ENCODE data around the gene ANKRD44.

ANKRD44 gene

DNA sequence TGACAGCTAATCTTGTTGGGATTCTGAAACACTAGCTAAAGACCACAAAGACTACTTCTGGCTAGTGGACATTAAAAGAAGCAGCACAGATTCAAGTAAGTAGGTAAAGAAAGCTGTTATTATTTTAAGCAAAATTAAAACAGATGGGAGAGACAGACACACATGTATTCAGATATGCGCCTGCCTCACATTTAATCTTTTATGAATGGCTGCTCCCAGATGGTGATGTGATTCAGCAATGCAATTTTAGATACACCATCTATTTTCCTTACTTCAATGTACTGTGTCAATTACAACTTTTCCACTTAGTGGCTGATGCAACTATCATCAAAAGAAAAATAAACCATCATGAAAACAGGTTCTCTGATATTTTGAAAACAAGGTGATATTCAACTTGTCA, 251.1 kb downstream of the ANKRD44 start:
- no peak for DNase-seq (ENCODE audit: low read depth)
- H3K27me3 ChIP-seq (replicated peaks; ENCODE audit: control insufficient read depth, insufficient read depth, low read length): no peaks in the 10 kb centered on the region
- no peak overlapping the region for H3K4me3 ChIP-seq (ENCODE audit: low read length)
- H3K36me3 ChIP-seq (ENCODE audit: control insufficient read depth, insufficient read depth, low read length, severe bottlenecking): peaks cover 5% of the 10 kb centered on the region
- H3K4me1 ChIP-seq (ENCODE audit: control insufficient read depth, insufficient read depth, low read length): no peaks in the 10 kb centered on the region
- peaks cover 9% of the 10 kb centered on the region for H3K9me3 ChIP-seq (ENCODE audit: control insufficient read depth, low read length)
- no peak overlapping the region for H3K9ac ChIP-seq (ENCODE audit: low read length)

DNA sequence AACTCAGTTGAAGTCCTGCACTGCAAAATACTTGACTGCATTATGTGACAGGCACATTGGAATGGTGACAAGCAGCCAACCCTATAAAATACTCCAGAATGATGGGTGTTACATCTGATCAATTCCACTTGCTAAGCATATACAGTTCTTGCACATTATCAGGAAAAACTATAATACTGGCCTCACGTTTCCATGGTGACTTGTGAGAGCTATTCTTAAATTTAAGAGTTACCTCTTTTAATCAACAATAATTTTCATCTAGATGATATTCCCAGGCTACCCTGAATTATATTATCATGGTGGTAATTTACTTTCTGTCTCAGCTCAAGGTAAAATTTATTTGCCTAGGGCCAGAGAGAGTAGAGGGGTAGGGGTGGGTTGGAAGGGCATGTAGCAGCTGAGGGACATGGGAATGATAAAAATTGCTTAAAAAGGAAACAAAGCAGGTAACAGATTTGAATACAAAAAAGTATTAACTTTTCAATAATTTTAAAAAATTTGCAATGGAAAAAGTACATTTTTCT, 251.7 kb downstream of the ANKRD44 start:
- Histone ChIP-seq H3K9ac (ENCODE audit: low read length) (no peak overlapping the region), H3K27me3 (replicated peaks; ENCODE audit: control insufficient read depth, insufficient read depth, low read length) (no peaks in the 10 kb centered on the region), H3K36me3 (ENCODE audit: control insufficient read depth, insufficient read depth, low read length, severe bottlenecking) (peaks cover 5% of the 10 kb centered on the region), H3K9me3 (ENCODE audit: control insufficient read depth, low read length) (peaks cover 12% of the 10 kb centered on the region), H3K4me1 (ENCODE audit: control insufficient read depth, insufficient read depth, low read length) (no peaks in the 10 kb centered on the region), H3K4me3 (ENCODE audit: low read length) (no peak overlapping the region)
- DNase-seq (ENCODE audit: low read depth): no peak

DNA sequence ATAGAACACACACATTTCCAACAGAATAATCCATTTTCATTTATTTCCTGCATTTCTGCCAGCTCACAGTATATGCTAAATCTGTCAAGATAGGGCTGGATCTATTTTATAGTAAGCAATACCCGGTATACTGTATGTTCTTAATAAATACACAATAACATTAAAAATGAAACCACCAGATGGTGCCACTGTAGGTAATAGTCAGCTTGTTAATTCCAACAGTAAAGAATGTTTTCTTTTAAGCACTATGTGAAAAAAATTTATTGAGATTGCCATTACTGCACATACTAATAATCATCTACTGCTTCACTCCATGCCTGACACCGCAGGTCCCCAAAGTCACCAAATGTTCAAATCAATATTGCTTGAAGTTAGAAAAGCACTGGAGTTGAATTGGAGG, 252.6 kb downstream of the ANKRD44 start:
- Histone ChIP-seq H3K4me3 (ENCODE audit: low read length) (no peak overlapping the region), H3K36me3 (ENCODE audit: control insufficient read depth, insufficient read depth, low read length, severe bottlenecking) (peaks cover 5% of the 10 kb centered on the region), H3K27me3 (replicated peaks; ENCODE audit: control insufficient read depth, insufficient read depth, low read length) (no peaks in the 10 kb centered on the region), H3K9ac (ENCODE audit: low read length) (no peak overlapping the region), H3K4me1 (ENCODE audit: control insufficient read depth, insufficient read depth, low read length) (no peaks in the 10 kb centered on the region), H3K9me3 (ENCODE audit: control insufficient read depth, low read length) (peaks cover 12% of the 10 kb centered on the region)
- no peak for DNase-seq (ENCODE audit: low read depth)

DNA sequence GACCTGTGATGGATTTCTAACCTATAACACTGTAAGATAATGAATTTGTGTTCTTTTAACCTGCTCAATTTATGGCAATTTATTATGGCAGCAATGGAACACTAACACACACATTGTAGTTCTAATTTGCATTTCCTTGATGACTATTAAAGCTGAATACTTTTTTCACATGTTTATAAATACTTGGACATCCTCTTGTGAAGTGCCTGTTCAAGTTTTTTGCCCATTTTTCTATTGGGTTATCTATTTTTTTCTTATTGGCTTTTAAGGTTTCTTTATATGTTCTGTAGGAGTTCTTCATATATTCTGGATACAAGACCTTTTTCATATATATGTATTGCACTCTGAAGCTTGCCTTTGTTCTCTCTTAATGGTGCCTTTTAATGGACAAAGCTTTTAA, 255.5 kb downstream of the ANKRD44 start:
- Histone ChIP-seq H3K4me1 (ENCODE audit: control insufficient read depth, insufficient read depth, low read length) (no peaks in the 10 kb centered on the region), H3K9ac (ENCODE audit: low read length) (no peak overlapping the region), H3K36me3 (ENCODE audit: control insufficient read depth, insufficient read depth, low read length, severe bottlenecking) (peaks cover 5% of the 10 kb centered on the region), H3K4me3 (ENCODE audit: low read length) (no peak overlapping the region), H3K27me3 (replicated peaks; ENCODE audit: control insufficient read depth, insufficient read depth, low read length) (no peaks in the 10 kb centered on the region), H3K9me3 (ENCODE audit: control insufficient read depth, low read length) (peaks cover 12% of the 10 kb centered on the region)
- no peak for DNase-seq (ENCODE audit: low read depth)

DNA sequence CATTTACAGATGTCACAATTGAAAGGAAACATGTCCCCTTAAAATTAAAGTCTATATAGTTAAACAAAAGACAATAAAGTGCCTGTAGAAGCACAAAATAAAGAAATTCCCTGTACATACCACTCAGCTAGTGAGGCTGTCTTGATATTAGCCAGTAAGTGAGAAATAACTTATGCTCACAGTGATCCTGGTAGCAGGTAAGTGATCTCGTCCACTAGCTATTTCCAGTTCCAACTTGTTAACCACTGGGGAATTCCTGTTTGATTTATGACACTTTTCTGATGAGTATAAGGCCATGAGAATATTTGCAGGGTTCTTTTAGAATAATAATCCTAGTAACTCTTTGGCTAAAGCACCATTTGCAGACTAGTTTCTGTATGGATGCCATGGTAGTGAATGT, 256.1 kb downstream of the ANKRD44 start:
- no peaks in the 10 kb centered on the region for H3K27me3 ChIP-seq (replicated peaks; ENCODE audit: control insufficient read depth, insufficient read depth, low read length)
- H3K36me3 ChIP-seq (ENCODE audit: control insufficient read depth, insufficient read depth, low read length, severe bottlenecking): peaks cover 5% of the 10 kb centered on the region
- no peak overlapping the region for H3K4me3 ChIP-seq (ENCODE audit: low read length)
- peaks cover 12% of the 10 kb centered on the region for H3K9me3 ChIP-seq (ENCODE audit: control insufficient read depth, low read length)
- no peak overlapping the region for H3K9ac ChIP-seq (ENCODE audit: low read length)
- DNase-seq (ENCODE audit: low read depth): no peak
- no peaks in the 10 kb centered on the region for H3K4me1 ChIP-seq (ENCODE audit: control insufficient read depth, insufficient read depth, low read length)

DNA sequence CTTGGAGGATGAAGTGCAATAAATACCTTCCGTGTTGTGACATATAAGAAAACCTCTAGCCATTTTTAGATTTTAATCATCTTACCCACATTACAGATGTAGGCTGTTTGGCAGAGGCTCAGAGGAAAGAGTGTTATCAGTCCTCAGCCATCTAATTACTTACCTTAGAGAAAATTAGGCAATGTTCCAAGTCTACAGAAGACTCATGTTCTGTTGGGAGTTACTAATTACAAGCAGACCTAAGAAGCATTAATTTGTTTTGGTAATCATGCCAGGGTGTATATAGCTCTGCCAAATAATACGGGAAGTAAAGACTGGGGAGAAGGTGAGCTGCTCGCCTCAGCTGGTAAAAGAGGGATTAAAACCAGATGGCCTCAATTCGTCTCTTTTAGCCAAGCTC, 258.2 kb downstream of the ANKRD44 start:
- Histone ChIP-seq H3K9me3 (ENCODE audit: control insufficient read depth, low read length) (peaks cover 12% of the 10 kb centered on the region), H3K4me3 (ENCODE audit: low read length) (no peak overlapping the region), H3K4me1 (ENCODE audit: control insufficient read depth, insufficient read depth, low read length) (no peaks in the 10 kb centered on the region), H3K9ac (ENCODE audit: low read length) (no peak overlapping the region), H3K36me3 (ENCODE audit: control insufficient read depth, insufficient read depth, low read length, severe bottlenecking) (peaks cover 5% of the 10 kb centered on the region), H3K27me3 (replicated peaks; ENCODE audit: control insufficient read depth, insufficient read depth, low read length) (no peaks in the 10 kb centered on the region)
- no peak for DNase-seq (ENCODE audit: low read depth)

DNA sequence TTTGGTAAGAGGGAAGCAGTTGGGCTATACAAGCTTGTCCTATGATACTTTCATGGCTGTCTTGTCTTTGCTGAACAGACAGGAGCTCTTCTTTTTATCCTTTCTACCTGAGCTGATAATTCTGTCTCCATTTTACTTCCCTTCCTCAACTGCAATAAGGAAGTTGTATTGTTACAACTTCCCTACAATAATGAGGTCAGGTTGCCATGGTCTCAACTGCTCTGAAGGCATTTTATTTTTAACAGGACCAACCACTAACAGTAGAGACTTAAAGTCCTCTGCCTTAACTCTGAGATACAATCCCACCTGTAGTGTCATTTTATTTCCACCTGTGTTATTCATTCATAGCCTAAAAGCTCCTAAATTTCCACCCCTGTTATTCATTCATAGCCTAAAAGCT, 265.5 kb downstream of the ANKRD44 start:
- no peak for DNase-seq (ENCODE audit: low read depth)
- H3K36me3 ChIP-seq (ENCODE audit: control insufficient read depth, insufficient read depth, low read length, severe bottlenecking): no peaks in the 10 kb centered on the region

DNA sequence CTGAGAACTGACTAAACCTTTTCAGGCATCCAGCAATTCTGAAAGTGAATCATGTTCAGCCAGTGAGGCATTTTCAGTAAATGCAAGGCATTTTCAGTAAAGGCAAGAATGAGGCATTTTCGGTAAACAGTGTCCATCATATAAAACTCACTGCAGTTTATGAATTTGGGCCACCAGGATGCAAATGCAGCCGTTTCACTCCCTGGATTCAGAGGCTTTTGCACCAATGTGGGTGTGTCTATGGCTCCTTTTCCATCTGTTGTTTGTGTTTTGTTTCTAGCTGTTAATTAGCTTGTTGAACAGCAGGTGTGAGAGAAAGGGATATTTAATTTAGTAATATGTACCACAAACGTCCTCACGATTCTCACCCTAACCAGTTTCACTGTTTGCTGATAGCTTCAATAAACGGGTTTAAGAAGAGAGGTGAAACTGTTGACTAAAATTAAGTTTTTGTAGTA, 267.8 kb downstream of the ANKRD44 start:
- Histone ChIP-seq H3K9me3 (ENCODE audit: control insufficient read depth, low read length) (no peaks in the 10 kb centered on the region), H3K4me3 (ENCODE audit: low read length) (no peak overlapping the region), H3K36me3 (ENCODE audit: control insufficient read depth, insufficient read depth, low read length, severe bottlenecking) (no peaks in the 10 kb centered on the region), H3K4me1 (ENCODE audit: control insufficient read depth, insufficient read depth, low read length) (no peaks in the 10 kb centered on the region), H3K9ac (ENCODE audit: low read length) (no peak overlapping the region), H3K27me3 (replicated peaks; ENCODE audit: control insufficient read depth, insufficient read depth, low read length) (no peaks in the 10 kb centered on the region)
- peak; percentile 13 for DNase-seq (ENCODE audit: low read depth)

More for the DNA sequence above, 265.5 kb downstream of the ANKRD44 start:
- no peaks in the 10 kb centered on the region for H3K9me3 ChIP-seq (ENCODE audit: control insufficient read depth, low read length)
- H3K4me3 ChIP-seq (ENCODE audit: low read length): no peak overlapping the region
- no peak overlapping the region for H3K9ac ChIP-seq (ENCODE audit: low read length)
- no peaks in the 10 kb centered on the region for H3K4me1 ChIP-seq (ENCODE audit: control insufficient read depth, insufficient read depth, low read length)
- H3K27me3 ChIP-seq (replicated peaks; ENCODE audit: control insufficient read depth, insufficient read depth, low read length): no peaks in the 10 kb centered on the region

DNA sequence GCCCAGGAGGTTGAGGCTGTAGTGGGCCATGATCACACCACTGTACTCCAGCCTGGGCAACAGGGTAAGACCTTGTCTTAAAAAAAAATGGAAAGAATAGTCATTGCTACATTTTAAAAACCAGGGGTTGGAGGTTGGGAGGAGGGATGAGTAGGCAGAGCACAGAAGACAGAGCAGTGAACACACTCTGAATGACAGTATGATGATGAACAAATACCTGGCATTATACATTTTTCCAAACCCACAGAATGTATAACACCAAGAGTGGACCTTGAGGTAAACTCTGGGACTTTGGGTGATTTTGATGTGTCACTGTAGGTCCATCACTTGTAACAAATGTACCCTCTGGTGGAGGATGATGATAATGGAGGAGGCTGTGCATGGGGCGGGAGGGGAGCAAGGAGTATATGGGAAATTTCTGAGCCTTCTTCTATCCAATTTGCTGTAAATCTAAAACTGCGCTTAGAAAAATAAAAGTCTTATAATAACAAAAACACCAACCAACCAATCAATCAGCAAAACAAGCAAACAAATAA, 272.6 kb downstream of the ANKRD44 start:
- no peak for DNase-seq (ENCODE audit: low read depth)
- no peaks in the 10 kb centered on the region for H3K4me1 ChIP-seq (ENCODE audit: control insufficient read depth, insufficient read depth, low read length)
- H3K27me3 ChIP-seq (replicated peaks; ENCODE audit: control insufficient read depth, insufficient read depth, low read length): no peaks in the 10 kb centered on the region
- H3K9ac ChIP-seq (ENCODE audit: low read length): no peak overlapping the region
- H3K9me3 ChIP-seq (ENCODE audit: control insufficient read depth, low read length): peaks cover 5% of the 10 kb centered on the region
- H3K4me3 ChIP-seq (ENCODE audit: low read length): no peak overlapping the region
- no peaks in the 10 kb centered on the region for H3K36me3 ChIP-seq (ENCODE audit: control insufficient read depth, insufficient read depth, low read length, severe bottlenecking)

DNA sequence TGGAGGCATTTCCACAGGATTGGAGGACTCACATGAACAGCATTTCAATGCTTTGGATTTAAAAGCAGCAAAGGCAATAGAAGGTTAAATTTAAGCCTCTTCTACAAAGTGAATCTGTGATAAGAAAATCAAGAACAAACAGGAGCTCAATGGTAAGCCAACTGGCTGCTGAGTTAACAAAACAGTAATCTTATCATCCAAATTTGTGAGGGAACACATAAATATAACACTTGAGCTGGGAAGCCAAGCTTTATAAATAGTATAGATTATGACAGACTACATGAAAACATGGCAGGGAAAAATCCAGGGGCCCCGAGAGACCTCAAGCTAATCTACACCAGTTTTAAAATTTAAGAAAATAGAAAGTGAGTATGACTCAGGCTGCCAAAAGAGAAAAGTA, 275.6 kb downstream of the ANKRD44 start:
- Histone ChIP-seq H3K27me3 (replicated peaks; ENCODE audit: control insufficient read depth, insufficient read depth, low read length) (no peaks in the 10 kb centered on the region), H3K4me1 (ENCODE audit: control insufficient read depth, insufficient read depth, low read length) (no peaks in the 10 kb centered on the region), H3K36me3 (ENCODE audit: control insufficient read depth, insufficient read depth, low read length, severe bottlenecking) (no peaks in the 10 kb centered on the region), H3K4me3 (ENCODE audit: low read length) (no peak overlapping the region), H3K9me3 (ENCODE audit: control insufficient read depth, low read length) (peaks cover 21% of the 10 kb centered on the region), H3K9ac (ENCODE audit: low read length) (no peak overlapping the region)
- no peak for DNase-seq (ENCODE audit: low read depth)

DNA sequence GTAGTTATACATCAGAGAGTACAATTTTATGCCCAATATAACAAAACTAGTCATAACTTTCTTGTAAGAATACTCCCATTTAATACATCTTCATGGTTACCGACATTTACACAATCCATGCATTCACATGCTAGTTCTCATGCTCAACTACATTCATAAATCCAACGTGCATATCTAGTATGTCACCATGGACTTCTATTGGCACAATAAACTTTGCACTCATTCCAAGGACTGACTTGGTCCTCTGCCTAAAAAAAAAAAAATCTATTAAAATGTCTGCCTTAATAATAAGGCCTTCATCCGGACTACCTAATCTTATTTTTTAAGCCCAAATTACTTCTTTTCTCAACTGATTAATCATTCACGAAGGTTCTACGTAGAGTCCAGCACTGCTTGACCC, 276.3 kb downstream of the ANKRD44 start:
- H3K27me3 ChIP-seq (replicated peaks; ENCODE audit: control insufficient read depth, insufficient read depth, low read length): no peaks in the 10 kb centered on the region
- H3K36me3 ChIP-seq (ENCODE audit: control insufficient read depth, insufficient read depth, low read length, severe bottlenecking): no peaks in the 10 kb centered on the region
- DNase-seq (ENCODE audit: low read depth): no peak
- H3K9ac ChIP-seq (ENCODE audit: low read length): no peak overlapping the region
- H3K4me1 ChIP-seq (ENCODE audit: control insufficient read depth, insufficient read depth, low read length): no peaks in the 10 kb centered on the region
- H3K9me3 ChIP-seq (ENCODE audit: control insufficient read depth, low read length): peaks cover 21% of the 10 kb centered on the region
- H3K4me3 ChIP-seq (ENCODE audit: low read length): no peak overlapping the region

DNA sequence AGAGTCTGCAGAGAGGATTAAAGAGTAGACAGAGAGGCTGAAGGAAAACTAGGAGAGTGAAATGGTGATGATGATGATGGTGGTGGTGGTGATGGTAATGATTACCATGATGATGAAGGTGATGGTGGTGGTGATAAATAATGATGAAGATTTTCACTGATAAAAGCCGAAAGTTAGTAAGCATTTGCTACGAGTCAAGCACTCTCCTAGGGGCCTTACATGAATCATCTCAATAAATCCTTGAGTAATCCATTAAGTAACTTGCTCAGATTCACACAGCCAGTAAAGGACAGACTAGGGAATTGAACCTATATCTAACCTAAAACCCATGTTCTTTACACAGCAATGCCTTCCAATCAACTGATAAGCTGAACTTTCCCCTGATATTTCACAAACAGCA, 277.4 kb downstream of the ANKRD44 start:
- Histone ChIP-seq H3K4me3 (ENCODE audit: low read length) (no peak overlapping the region), H3K36me3 (ENCODE audit: control insufficient read depth, insufficient read depth, low read length, severe bottlenecking) (no peaks in the 10 kb centered on the region), H3K9me3 (ENCODE audit: control insufficient read depth, low read length) (peaks cover 21% of the 10 kb centered on the region), H3K9ac (ENCODE audit: low read length) (no peak overlapping the region), H3K27me3 (replicated peaks; ENCODE audit: control insufficient read depth, insufficient read depth, low read length) (no peaks in the 10 kb centered on the region), H3K4me1 (ENCODE audit: control insufficient read depth, insufficient read depth, low read length) (no peaks in the 10 kb centered on the region)
- no peak for DNase-seq (ENCODE audit: low read depth)

All from adipocyte (in vitro differentiated cells).